ENCODE results near the gene IGFBP3.

Gene IGFBP3

DNA sequence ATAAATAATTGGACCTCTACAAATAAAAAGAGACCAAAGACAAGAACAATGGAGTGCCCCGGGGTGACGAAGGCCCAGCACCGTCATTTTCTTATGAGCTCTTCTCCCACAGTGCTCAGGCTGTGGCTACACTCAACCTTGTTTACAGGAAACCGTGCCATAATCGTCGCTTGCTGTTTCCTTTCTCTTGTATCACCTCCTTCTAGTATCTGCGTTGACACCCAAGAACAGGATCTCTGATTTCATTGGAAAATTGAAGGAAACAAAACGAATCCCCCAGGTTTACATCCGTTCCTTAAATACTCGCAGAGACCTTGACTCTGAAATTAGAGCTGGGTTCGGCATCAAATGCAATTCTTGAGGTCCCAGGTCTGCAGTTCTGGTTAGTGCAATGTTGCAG is 1.7 kb upstream of the IGFBP3 start:
- DNase-seq (ENCODE audit: low spot score): no peak

DNA sequence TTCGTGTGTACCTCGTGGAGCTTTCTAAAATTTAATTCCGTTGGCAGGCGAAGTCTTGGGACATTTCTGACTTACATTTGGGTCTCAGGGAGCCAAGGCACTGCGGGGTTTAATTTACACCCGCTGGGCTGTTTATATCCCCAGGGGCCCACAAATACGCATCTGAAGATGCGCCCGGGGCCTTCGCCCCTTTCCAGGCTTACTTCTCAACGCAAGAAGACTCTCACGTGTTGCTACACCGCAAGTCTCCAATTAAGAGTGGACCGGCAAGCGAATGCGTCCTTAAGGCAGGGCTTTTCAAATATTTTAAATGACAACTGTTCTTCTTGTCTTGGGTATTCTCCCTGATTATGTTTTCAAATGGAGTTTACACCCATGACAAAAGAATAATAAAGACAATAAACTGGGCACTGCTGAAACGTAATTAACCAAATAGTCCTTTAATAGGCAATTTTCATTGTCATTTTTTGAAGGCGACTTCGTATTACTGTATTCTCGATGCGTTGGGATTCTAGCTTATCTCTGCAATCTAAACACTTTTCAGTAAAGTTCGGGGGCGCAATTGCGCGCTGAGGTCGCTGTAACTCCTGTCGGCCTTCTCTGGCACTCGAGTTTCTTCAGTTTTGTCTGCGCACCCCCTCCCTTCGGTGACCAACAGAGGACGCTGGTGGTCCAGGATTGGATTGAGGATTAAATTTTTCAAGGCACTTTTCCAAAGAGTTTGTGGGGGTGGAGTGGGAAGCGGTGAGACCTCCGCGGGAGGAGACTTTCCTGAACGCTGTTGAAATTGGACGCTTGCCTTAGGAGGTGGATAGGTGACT is 837 bp upstream of the IGFBP3 start:
- no peak for DNase-seq (ENCODE audit: low spot score)

DNA sequence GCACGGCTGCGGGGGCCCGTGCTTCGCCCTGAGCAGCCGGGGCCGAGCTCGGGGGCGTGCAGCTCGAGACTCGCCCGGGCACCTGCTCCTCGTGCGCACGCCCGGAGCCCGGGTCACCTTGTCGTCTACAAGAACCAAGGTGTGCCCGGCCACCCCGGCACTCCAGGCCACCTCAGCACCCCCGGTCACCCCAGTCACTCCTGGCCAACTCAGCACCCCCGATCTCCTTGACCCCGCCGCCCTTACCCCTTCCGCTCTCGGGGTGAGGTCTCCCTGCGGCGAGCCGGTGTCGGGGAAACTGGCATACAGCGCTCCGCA is 268 bp upstream of the IGFBP3 start:
- DNase-seq (ENCODE audit: low spot score): no peak

DNA sequence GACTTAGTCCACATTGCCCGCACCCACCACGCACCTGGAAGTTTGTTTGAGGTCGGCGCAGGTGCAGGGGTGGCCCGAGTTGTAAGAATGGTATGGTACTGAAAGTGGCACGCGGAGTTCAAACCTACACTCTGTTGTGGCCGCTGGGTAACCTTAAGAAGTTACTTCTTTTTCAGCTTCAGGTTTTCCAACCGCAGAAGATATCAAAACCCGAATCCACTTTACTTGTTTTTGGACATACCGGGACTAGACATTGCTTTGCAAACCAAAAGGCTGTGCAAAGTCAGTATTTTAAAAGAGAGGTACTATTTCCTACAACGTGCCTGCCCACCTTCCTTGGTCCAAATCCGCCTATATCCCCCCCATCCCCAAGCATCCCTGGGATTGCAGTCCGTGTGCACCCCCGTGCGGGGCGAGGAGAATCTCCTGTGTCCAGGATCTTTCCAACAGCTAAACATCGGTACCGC is 1.0 kb downstream of the IGFBP3 start:
- DNase-seq (ENCODE audit: low spot score): no peak

DNA sequence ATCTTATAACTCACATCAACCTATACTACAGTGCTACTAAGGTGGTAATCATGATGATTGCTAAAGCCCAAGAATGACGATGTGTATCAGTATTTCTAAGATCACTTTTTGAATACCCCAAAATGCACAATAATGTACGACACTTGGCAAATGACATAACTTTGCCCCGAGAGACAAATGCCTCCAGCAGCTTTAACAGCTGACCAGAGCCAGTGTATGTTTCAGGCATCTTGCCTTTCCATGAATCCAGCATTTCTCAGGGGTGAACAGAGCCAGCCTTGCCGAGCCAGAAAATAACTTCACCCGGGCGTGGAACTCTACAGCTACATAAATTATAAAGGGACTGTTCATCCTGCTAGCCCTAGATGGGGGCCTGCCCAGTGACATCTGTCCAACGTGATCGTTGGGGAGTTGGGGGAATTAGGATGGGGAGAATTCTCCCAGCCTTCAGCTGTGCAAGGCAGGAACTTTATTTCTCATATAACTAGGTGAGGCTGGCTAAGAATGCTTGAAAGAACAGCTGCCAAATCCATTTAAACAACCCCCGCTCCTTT is 1.8 kb downstream of the IGFBP3 start:
- no peak for DNase-seq (ENCODE audit: low spot score)

DNA sequence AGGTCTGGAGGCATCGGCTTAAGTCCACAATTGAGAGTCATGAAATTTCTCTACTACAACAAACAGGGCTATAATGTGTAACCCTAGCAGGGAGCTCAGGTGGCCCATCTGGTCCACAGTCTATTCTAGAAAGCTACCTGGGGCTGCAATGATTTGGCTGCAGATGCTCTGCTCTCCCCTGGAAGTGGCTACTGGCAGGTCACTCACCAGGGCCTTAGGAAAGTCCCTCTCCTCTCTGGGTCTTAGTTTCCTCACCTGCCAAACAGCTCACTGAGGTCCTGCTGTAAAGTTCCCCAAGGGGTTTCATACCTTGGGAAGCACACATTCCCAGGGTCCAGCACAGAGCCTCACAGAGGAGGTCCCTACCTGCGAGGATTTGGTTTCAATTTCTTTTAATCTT is 2.5 kb downstream of the IGFBP3 start:
- DNase-seq (ENCODE audit: low spot score): no peak

DNA sequence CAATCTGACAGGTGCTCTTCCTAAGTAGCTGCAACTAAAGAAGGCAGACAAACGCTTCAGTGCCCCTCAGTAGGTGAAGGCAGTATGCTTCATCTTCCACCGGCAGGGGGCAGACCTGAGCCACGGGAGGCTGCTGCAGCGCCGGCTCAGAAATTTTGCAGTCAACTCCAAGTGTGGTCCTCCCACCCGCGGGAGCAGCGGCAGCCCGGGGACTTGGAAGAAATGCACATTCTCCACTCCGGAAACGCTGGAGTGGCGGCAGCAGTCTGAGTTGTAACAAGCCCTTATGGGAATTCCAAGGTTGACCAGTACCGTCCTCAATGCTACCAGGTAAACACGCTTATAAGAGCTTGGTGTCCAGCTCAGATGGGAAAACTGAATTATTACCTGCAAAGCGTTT is 3.4 kb downstream of the IGFBP3 start:
- peak; percentile 55 for DNase-seq (ENCODE audit: low spot score)

DNA sequence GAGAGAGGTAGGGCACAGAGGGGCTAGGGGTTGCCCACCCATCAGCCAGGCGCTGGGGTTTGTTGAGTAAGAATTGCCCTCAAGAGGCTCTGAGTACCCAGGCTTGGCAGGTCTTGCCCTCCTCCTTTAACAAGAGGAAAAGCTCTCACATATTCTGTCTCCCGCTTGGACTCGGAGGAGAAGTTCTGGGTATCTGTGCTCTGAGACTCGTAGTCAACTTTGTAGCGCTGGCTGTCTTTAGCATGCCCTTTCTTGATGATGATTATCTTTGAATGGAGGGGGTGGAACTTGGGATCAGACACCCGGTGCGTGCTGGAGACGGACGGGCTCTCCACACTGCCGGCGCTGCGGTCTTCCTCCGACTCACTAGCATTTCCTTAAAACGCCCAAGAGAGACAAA is 4.0 kb downstream of the IGFBP3 start:
- DNase-seq (ENCODE audit: low spot score): no peak

DNA sequence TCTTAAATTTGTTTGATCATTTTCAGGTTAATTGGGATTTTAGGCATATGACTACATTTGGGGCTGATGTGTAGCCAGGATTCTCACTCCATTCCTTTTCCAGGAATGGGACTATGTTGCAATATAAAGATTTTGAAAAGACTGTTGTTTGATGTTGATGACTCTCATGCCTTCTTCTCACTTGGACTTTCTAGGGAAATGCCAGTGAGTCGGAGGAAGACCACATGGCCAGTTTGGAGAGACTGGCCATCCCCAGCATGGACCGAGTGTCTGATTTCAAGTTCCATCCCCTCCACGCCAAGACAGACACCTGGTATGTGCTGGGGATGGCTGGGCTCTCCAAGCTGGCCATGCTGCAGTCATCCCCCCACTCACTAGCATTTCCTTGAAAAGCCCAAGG is 5.5 kb downstream of the IGFBP3 start:
- no peak for DNase-seq (ENCODE audit: low spot score)

DNA sequence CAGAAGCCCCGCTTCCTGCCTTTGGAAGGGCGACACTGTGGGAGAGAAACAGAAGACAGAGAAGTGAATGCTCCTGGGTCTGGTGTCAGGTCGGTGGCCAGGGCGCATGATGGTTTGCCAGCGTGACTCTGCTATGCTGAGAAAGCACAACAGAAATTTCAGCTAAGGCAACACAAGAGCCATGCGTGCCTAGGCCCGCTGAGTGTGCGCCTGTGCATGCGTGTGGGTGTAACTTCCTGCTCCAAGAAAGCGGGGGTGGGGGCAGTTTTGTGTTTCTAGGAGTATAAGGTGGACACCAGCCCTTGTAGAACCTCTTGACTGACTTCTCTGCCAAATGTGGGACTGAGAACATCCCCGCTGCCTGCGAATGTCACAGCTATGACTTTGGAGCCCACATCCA is 6.2 kb downstream of the IGFBP3 start:
- no peak for DNase-seq (ENCODE audit: low spot score)

DNA sequence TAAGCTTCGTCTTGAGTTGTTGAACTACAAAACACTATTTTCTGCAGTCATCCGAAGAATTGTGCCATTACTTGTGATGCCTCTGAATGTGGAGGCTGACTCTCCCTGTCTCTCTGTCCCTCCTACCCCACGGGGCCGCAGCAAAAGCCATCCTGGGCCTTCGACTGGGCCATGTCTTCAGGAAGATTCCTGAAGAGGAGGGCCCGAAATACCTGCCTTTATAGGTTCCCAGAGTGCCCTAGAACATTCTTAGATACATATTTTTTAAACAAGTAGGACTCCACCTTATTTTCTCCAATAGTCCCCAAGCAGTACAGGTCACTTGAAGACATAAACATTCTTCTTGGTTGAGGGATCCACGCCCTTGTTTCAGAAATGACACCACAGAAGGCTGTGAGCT is 8.1 kb downstream of the IGFBP3 start:
- no peak for DNase-seq (ENCODE audit: low spot score)

DNA sequence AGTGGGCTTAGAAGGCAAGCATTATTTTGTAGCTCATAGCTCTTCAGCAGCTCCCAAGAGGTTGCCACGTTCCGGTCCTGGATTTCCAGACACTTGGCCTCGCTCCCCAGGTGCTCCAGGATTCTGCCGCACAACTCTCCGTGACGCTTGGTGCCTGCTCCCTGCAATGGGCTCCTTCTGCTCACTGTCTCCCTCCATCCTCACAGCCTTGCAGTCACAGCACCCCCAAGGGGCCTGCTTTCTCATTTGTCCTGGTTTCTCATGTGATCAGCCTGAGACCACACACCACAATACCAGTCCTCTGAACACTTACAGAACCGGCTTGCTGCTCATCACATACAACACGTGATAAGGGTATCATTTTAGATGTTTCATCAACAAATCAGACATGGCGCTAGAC is 9.8 kb downstream of the IGFBP3 start:
- no peak for DNase-seq (ENCODE audit: low spot score)

DNA sequence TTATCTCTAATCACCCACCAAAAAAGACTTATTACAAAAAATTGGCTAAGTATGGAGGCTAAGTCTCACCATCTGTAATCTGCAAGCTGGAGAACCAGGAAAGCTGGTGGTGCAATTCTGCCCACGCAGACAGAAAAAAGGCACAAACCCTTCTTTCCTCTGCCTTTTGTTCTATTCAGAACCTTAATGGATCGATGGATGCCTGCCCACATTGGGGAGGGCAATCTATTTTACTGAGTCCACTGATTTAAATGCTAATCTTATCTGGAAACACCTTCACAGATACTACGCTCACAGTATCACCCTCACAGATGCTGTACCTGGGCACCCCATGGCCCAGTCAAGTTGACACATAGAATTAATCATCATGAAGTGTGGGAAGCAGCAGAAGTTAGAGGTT is 10.2 kb downstream of the IGFBP3 start:
- no peak for DNase-seq (ENCODE audit: low spot score)

DNA sequence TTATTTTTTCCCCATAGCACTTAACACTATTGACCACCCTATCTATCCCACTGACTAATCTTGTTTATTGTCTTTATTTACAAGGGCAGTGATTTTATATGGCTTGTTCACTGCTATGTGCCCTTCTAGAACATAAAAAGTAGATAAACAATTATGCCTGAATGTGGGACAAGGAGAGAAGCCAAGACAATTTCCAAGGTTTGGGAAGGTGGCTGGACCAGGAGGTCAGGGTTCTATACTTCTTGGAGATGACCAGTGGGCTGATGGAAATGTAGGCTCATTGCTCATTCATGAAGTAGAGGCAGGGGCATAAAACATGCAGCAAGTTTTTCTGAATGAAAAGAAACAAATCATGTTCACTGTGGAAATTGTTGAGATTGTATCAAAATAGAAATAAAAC is 11.5 kb downstream of the IGFBP3 start:
- DNase-seq (ENCODE audit: low spot score): no peak

DNA sequence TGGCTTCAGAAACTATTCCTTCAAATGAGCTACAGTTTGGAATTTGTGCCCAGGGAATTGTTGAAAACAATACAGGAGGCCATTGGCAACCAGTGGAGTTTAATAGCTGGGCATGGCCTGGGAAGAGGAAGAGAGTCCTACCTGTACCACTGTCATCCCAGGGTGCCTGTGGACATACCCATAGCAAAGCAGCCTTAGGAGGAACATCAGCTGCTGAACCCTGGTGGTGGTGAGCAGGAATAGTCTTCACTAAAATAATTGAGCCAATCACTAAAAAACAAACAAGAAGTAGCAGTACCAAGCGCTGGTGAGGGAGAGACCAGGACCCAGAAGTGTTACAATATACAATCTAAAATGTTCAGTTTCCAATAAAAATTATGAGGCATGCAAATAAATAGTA is 18.3 kb downstream of the IGFBP3 start:
- no peak for DNase-seq (ENCODE audit: low spot score)

DNA sequence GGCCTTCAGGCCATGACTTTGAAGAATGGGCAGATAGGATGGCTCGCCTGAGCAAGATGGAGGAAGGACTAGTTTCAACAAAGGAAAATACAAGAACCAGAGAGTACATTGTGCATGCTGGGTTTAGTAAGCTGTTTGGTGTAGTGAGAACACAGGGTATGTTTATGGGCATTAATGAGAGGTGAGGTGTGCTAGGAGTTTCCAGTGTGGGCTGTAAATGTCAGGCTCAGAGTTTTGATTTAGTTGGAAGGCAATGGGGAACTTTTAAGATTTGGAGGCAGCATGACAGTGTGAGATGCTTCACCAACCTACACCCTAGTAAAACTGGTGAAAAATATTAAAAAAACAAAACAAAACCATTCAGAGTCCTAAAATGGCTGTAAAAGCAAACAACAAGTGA is 19.5 kb downstream of the IGFBP3 start:
- DNase-seq (ENCODE audit: low spot score): no peak

DNA sequence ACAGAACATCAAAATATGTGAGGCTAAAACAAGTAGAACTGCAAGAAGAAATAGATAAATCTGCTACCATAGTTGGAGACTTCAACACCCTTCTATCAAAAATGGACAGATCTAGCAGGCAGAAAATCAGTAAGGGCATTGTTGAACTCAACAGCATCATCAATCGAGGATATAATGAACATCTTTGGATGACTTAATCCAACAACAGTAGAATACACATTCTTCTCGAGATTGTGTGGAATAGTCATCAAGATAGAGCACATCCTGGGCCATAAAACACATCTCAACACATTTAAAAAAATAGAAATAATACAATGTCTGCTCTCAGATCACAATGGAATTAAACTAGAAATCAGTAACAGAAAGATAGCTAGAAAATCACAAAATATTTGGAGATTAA is 22.9 kb downstream of the IGFBP3 start:
- DNase-seq (ENCODE audit: low spot score): no peak

DNA sequence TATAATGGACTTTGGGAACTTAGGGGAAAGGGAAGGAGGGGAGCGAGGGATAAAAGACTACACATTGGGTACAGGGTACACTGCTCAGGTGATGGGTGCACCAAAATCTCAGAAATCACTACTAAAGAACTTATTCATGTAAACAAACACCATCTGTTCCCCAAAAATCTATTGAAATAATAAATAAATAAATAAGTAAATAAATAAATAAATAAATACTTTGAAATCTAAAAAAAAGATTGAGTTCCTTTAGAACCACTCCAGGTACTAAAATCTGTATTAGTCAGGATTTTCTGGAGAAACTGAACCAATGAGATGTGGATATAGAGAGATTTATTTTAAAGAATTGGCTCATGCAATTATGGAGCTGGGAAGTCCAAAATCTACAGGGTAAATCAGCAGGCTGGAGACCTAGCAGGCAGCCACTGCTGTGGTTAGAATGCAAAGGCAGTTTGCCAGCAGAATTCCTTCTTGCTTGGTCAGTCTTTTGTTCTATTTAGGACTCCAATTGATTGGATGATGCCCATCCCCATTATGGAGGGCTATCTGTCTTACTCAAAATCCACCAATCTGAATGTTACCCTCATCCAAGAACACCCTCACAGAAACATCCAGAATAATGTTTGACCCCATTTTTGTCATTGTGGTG is 23.9 kb downstream of the IGFBP3 start:
- DNase-seq (ENCODE audit: low spot score): no peak

DNA sequence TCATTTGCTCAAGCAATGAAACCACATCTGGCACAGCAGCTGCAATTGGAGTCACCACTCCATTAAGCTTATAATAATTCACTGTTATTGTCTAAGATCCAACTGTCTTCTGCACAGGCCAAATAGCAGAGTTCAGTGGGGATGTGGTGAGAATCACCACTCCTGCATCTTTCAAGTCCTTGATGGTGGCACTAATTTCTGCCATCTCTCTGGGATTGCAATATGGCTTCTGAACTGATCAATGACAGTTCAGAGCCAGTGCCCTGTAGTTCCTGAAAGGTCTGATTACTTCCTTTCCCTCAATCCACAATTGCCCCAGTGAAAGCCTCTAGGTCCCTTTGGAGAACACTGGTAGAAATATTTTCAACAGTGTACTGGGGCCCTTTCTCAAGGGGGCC is 26.4 kb downstream of the IGFBP3 start:
- DNase-seq (ENCODE audit: low spot score): no peak

DNA sequence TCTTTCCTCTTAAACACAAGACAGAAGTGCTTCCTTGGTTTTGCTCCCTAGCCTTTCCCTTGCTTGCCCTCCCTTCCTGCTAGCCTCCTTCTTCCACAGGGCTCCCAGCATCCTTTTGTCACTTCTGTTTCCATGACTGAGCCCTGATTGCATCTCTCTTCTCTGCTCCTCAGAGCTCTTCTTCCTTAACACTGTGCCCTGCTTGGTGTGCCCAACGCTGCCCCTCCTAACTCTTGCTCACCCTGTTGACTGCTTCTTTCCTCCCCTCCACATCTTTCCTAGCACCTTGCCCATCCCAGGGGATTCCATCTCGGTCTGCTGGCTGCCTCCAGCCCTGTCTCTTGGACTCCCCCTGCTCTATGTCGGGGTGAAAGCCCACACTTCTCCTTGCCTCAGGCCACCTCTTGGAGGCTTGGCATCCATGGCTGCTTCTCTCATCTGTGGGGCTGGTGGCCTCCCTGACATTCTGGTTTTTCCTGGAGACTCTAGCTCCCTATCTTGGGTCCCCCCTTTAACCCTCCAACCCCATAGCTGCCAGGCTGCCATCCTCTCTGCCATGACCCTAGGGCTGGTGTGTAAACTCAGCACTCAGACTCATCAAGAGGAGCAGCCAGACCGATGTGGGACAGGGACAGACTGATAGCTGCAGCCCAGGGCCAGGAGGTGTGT is 26.9 kb downstream of the IGFBP3 start:
- DNase-seq (ENCODE audit: low spot score): no peak

DNA sequence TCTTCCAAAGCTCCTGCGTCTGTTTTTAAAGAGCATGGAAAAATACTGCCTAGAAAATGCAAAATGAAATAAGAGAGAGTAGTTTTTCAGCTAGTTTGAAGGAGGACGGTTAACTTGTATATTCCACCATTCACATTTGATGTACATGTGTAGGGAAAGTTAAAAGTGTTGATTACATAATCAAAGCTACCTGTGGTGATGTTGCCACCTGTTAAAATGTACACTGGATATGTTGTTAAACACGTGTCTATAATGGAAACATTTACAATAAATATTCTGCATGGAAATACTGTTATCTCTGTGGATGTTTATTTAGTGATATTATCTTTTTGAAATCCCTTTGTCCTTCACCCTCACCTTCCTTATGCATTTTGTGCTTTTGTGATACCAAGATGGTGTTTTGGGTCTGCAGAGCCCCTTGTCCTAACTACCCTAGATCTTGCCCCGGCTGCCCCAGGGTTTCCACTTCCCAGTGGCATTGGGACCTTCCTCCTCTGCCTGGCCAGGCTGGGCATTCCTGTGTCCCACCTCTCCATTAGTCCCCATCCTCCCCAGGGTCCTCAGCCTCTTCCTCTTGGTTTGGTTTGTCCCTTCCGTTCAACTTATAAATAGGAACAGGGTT is 27.6 kb downstream of the IGFBP3 start:
- DNase-seq (ENCODE audit: low spot score): no peak

DNA sequence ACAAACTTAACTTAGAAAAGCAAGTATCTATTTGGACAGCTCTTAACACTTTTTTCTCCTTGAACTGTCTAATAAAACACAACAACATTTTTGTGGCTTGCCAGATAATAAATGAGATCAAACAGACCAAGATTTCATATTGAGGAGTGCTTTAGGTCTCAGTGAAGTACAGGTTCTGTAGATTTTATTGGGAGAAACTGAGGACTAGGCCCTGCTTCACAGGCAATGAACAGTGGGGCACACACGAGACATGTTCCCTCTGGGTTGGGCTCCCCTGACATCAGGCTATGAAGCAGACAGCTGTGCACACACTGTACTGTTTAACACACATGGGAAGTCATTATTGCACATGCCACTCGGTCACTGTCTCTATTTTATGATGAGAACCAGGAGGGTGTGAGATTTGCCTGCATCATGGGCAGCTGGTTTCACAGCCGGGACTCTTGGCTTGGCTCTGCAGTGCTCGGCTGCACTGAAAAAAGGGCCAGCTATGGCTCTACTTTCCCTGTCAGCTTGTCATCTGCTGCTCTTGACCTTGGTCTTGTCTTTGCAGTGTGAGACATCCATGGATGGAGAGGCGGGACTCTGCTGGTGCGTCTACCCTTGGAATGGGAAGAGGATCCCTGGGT is 28.6 kb downstream of the IGFBP3 start:
- no peak for DNase-seq (ENCODE audit: low spot score)
